ENCODE data around the gene DRC7.
"Not testable (repeated sequence)": the region's sequence is repeated elsewhere in the genome, so short reads cannot be mapped to it uniquely, and the experiment has no call there.

DRC7 gene

DNA sequence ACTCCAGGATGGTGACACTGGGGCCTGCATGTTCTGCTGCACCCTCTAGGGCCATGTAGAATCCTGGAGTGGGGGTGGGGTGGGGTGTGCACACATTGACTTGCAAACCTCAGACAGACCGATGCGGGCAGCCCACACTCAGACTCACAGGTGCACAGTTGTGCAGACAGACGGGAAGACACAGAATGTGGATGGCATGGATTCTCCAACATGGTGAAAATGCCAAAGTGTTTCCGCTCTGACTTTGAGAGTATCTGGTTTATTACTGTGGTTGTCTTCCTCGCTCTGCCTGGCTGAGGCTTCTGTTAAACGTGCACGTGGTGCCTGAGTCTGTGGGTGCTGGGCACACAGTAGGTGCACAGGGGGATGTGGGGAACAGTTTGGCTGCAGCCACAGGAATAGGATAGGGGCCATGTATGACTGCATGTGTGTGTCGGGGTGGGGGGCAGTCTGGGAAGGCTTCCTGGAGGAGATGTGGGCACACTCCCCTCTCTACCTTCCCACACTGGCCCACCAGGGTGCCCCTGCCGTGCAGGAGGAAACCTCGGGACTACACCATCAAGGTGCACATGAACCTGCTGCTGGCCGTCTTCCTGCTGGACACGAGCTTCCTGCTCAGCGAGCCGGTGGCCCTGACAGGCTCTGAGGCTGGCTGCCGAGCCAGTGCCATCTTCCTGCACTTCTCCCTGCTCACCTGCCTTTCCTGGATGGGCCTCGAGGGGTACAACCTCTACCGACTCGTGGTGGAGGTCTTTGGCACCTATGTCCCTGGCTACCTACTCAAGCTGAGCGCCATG, 35.5 kb upstream of the DRC7 start:
- DNase-seq (ENCODE audit: low read depth in 4 of 4, low spot score in 1 of 4): no peak

DNA sequence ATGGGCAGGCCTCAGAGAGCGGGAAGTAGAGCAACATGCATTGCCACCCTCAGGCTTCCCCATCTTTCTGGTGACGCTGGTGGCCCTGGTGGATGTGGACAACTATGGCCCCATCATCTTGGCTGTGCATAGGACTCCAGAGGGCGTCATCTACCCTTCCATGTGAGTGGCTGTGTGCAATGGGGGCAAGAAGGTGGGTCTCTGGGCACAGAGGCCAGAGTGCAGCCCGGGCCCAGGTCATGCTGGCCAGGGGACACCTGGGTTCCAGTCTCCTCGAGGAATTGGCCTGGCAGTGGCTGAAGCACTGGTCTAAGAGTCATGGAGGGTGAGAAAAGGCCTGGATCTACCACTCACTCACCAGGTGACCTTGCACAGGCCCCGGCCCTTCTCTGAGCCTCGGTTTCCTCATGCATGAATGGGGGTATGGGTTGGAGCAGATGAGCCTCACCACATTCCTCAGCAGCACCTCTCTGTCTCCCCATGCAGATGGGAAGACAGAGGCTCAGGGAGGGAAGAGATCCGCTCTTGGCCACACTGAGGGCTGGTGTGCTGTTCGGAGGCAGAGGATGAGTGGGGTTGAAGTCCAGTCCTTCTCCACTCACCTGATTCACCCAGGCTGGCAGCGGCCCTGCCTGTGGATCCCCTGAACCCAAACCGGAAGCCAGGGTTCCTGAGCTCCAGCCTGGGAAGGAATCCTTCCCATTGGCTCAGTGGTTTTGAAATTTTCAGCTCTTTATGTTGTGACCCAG, 33.7 kb upstream of the DRC7 start:
- no peak for DNase-seq (ENCODE audit: low read depth in 4 of 4, low spot score in 1 of 4)

DNA sequence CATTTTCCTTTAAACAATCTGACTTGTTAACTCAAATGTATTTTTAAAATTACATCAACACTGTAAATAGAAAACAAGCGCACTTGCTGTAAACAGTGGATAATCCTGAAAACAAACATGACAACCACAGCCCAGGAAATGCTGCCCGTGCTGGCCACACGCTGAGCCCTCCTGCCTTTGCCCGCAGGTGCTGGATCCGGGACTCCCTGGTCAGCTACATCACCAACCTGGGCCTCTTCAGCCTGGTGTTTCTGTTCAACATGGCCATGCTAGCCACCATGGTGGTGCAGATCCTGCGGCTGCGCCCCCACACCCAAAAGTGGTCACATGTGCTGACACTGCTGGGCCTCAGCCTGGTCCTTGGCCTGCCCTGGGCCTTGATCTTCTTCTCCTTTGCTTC, 33.1 kb upstream of the DRC7 start:
- DNase-seq (ENCODE audit: low read depth in 4 of 4, low spot score in 1 of 4): no peak

DNA sequence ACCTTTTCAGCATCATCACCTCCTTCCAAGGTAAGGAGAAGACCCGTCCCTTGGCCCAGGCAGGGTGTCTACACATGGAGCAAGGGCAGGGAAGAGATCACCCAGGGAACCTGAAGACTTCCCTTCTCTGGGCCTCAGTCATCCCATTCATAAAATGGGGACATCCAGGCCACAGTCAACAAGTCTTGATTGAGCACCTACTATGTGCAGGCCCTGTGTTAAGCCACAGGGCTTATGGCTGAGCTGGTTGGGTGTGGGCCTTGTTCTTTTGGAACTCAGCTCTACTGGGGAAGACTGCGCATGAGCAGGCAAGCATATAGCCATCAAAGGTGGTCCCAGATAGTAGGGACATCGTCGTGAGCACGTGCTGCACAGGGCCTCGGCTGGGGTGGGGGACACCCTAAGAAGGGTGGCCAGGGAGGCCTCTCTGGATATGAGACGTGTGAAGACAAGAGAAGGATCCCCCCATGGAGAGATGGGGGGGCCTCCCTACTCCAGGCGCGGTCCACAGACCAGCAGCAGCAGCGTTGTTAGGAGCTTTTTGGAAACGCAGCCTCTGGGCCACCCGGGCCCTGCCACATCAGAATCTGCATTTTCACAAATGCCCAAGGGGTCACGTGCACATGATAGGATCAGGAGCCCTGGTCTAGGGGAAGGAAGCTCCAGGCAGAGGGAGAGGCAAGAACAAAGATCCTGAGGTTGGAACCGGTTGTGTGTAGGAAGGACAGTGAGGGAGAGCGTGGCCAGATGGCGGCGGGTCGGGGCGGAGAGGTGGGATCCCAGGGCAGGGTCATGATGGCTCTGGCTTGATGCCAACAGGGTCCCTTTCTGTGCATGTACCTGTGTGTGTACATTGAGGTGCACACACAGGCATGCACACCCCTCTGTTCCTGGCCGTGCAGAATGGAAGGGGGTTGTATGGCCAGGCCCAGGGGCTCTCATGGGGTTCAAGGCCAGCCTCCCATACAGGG, 32.4 kb upstream of the DRC7 start:
- no peak for DNase-seq (ENCODE audit: low read depth in 4 of 4, low spot score in 1 of 4)

DNA sequence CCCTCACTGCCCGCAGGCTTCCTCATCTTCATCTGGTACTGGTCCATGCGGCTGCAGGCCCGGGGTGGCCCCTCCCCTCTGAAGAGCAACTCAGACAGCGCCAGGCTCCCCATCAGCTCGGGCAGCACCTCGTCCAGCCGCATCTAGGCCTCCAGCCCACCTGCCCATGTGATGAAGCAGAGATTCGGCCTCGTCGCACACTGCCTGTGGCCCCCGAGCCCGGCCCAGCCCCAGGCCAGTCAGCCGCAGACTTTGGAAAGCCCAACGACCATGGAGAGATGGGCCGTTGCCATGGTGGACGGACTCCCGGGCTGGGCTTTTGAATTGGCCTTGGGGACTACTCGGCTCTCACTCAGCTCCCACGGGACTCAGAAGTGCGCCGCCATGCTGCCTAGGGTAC, 31.2 kb upstream of the DRC7 start:
- no peak for DNase-seq (ENCODE audit: low read depth in 4 of 4, low spot score in 1 of 4)

DNA sequence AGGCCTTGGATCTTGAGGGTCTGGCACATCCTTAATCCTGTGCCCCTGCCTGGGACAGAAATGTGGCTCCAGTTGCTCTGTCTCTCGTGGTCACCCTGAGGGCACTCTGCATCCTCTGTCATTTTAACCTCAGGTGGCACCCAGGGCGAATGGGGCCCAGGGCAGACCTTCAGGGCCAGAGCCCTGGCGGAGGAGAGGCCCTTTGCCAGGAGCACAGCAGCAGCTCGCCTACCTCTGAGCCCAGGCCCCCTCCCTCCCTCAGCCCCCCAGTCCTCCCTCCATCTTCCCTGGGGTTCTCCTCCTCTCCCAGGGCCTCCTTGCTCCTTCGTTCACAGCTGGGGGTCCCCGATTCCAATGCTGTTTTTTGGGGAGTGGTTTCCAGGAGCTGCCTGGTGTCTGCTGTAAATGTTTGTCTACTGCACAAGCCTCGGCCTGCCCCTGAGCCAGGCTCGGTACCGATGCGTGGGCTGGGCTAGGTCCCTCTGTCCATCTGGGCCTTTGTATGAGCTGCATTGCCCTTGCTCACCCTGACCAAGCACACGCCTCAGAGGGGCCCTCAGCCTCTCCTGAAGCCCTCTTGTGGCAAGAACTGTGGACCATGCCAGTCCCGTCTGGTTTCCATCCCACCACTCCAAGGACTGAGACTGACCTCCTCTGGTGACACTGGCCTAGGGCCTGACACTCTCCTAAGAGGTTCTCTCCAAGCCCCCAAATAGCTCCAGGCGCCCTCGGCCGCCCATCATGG, 30.5 kb upstream of the DRC7 start:
- DNase-seq (ENCODE audit: low read depth in 4 of 4, low spot score in 1 of 4): no peak

DNA sequence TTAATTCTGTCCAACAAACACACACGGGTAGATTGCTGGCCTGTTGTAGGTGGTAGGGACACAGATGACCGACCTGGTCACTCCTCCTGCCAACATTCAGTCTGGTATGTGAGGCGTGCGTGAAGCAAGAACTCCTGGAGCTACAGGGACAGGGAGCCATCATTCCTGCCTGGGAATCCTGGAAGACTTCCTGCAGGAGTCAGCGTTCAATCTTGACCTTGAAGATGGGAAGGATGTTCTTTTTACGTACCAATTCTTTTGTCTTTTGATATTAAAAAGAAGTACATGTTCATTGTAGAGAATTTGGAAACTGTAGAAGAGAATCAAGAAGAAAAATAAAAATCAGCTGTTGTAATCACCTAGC, 30.0 kb upstream of the DRC7 start:
- DNase-seq (ENCODE audit: low read depth in 4 of 4, low spot score in 1 of 4): no peak

DNA sequence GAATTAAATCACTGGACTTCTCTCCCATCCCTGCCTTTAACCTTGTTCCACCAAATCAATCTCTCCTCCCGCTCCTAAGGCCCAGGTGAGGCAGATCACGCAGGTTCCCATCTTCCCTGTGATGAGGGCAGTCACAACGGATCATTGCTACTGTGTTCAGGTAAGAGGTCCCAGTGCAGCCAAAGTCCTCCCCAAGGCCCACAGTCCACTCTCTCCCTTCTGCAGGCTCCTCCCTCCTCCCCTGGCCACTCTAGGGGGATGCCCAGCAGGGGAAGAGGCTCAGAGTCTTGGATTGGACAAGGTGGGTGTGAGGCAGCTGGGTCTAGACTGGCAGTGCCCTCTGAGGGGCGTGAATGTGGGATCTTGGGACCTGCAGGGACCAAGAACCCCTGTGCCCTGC, 29.1 kb upstream of the DRC7 start:
- DNase-seq (ENCODE audit: low read depth in 4 of 4, low spot score in 1 of 4): no peak

DNA sequence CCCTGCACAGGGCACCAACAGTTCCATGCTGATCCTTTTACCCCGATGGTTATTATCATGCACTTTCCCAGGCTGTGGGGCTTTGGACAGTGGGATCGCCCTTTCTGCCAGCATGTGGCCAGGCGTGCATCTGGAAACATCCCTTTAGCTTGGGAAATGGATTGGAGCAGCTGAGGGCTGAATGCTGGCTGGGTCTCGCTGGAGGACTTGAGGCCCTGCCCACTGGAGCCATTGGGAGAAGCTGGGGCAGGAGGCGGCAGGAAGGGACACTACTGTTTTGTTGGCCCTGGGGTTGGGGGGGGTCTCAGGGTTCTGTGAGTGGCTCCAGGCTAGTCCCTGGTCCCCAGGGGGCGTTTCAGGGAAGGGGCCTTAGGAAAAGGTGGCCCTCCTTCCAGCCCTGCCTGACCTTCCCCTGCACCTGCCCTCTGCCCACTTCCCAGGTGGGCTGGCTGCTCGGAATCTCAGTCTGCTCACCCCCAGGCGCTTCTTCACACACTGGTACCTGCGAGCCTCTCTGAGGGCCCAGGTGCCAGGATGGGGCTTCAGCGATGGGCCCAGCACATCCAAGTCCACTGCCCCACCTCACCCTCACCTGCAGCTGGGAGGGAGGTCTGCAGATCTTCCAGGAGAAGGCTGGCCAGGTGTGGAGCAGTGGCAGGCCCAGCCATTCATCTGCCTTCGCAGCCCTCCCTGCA, 28.1 kb upstream of the DRC7 start:
- DNase-seq (ENCODE audit: low read depth in 4 of 4, low spot score in 1 of 4): no peak

DNA sequence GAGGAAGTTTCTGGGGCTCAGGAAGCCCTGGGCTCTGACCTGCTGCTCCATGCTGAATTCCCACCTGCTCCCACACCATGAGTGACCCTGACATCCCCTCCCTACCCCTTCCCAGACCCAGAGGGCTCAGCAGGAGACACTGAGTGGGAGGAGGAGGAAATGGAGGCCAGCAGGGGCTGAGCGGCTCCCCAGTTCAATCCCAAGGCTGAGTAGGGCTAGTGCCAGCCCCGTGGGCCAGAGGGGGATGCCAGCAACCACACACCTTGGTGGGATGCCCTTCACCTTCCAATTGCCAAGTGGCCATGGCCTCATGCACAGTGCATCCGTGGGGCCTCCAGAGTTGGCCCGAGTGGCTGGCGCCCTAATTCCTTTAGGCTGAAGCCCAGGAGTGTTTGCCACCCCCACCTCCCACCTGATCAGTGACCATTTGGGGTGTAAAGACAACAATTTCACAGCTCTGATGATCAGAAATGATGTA, 27.5 kb upstream of the DRC7 start:
- DNase-seq (ENCODE audit: low read depth in 4 of 4, low spot score in 1 of 4): no peak

DNA sequence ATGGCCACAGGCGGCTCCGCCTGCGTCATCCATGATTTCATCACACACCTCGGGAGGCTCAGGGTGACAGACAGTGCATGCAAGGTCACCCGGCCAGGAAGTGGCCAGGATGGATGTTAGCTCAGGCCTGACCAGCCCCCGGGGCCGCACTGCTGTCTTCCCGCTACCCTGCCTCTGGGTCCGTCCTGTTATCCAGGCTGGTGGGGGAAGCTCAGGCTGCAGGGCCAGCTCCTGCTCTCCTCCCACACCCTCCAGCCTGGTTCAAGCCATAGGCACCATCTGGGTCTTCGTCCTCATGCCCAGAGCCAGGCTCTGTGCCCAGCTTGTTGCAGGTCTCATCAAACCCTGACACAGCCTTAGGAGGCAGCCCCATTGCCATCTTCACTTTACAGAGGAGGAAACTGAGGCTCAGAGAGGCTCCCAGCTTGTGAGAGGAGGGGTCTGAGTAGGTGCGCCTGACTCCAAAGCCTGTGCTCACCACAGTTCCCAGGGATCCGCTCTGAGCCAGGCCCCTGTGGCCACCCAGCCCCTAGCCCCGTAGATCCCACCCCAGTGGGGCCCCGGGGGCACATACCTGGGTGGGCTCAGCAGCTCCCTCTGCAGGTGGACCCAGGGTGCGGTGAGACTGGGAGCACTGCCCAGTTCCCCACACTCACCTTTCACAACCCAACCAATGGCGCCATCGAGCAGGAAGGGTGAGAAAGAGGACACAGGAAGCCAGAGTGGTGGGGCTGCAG, 26.9 kb upstream of the DRC7 start:
- DNase-seq (ENCODE audit: low read depth in 4 of 4, low spot score in 1 of 4): no peak

DNA sequence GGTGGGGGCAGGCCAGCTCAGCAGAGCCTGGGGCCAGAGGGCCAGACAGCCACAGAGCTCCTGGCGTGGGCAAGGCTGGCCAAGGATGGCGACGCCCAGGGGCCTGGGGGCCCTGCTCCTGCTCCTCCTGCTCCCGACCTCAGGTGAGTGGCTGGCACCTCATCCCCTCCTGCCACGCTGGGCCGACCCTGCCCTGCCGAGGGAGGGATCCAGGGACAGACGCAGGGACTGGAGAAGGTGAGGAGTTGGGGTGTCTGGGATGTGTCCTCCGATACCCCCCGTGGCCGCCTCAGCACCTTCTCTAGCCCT, 26.4 kb upstream of the DRC7 start, which contains the start of gene ADGRG3:
TSS of gene ADGRG3 (plus strand) at position 44 of the 309 bp plus-strand sequence. CDS start at position 86, 42 bp downstream.
- no peak for DNase-seq (ENCODE audit: low read depth in 4 of 4, low spot score in 1 of 4)

DNA sequence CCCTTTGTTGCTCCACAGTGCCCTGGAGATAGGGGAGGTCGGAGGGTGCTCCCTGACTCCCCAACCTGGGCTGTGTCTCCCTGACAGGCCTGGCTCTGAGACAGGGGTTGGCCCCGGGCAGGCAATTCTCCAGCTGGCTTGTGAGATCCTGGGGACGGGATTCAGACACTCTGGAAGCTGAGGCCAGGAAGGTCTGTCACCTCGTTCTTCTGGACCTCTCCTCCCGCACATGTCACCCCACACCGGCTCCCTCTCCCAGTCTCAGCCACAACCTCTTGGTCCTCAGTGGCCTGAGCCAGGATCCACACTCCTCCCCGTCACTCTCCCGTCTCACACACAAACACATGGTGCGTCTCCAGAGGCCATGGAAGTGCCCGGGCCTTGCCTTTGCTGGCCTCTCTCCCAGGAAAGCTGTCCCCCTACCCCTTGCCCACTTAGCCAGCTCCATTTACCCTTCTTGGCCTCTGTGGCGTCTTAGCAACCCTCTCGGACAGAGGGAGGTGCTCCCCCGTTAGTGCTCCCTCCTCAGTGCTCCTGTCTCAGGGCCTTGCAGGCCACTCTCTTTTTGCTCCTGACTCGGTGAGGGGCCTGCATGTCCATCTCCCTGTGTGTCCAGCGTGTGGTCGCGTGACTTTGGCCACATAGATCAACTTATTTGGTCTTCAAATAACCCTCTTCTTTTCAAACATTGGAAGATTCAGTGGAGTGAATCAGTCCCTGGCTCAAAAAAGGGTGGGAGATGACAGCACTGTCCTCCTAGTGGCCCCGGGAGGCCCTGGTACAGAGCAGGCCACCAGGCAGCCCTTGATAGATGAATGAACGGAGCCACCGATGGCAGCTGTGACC, 25.8 kb upstream of the DRC7 start:
- DNase-seq (ENCODE audit: low read depth in 4 of 4, low spot score in 1 of 4): no peak

DNA sequence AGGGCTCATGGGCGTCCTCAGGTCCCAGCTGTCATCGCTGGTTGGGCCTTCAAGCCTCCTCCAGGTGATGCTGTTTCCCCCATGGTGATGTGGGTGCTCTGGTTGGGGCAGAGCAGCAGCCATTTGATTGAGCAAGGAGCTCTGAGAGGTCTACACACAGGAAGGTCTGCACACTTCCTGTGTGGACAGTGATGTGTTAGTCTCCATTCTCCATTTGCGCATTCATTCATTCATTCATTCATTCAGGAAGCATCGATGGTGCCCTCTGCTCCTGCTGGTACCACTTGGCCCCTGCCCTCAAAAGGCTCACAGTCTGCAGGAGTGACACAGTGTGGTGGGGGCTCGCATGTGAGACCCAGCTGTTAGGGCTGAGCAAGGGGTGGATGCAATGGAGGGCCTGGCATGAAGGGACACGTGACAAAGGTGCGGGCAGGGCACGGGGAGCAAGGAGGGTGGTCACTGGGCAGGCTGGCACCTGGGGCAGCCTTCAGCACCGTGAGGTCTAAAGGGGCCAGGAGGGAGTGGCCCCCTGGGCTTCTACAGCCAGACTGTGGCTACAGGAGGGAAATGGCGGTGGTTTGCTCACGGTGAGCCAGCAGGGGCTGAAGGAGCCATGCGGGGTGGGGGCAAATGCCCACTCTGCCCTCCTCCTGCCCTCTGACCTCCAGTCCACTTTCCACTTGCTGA, 25.0 kb upstream of the DRC7 start:
- no peak for DNase-seq (ENCODE audit: low read depth in 4 of 4, low spot score in 1 of 4)

DNA sequence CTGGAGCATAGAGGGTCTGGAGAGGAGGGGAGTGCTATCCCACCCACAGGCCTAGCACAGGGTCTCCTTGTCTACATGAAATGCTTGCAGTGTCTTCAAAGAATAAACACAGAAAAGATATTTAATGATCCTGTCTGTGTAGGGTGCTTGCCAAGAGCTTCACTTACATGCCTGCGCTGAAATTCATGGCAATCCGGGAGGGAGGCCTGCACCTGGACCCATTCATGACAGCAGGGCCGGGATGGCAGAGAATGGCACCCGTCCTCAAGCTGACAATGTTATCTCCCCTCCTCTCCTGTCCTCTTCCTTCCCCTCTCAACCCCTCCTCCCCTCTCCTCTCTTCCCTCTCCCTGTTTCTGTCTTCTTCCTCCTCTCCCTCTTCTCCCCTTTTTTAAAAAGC, 24.4 kb upstream of the DRC7 start:
- no peak for DNase-seq (ENCODE audit: low read depth in 4 of 4, low spot score in 1 of 4)

DNA sequence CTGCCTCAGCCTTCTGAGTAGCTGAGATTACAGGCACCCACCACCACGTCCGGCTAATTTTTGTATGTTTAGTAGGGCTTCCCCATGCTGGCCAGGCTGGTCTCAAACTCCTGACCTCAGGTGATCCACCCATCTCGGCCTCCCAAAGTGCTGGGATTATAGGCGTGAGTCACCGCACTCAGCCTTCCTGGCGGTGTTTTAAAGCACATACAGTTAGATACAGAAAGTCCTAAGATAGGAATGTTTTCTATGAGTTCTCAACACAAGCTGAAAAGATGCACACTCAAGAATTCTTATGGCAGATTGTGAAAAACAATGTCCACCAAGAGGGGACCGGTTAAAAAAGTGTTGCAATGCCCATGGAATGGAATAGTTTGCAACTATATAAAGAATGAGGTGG, 23.2 kb upstream of the DRC7 start:
- not testable (repeated sequence) for DNase-seq (ENCODE audit: low read depth in 4 of 4, low spot score in 1 of 4)

DNA sequence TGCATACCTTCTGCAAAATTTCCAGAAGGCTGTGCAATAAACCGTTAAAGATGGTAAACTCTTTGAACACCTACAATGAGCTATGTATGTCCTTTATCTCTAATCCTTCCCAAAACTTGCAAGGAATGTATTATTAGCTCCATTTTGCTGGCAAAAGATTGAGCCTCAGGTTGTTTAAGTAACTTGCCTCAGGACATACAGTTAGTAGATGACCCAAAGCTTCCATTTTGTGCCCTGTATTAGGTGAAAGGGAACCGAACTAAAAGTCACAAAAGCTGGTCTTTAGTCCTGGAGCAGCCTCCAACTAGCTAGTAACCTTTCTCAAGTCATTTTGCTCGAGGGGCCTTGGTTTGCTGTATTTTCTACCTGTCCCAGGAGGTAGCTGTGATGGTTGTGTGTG, 22.2 kb upstream of the DRC7 start:
- no peak for DNase-seq (ENCODE audit: low read depth in 4 of 4, low spot score in 1 of 4)

DNA sequence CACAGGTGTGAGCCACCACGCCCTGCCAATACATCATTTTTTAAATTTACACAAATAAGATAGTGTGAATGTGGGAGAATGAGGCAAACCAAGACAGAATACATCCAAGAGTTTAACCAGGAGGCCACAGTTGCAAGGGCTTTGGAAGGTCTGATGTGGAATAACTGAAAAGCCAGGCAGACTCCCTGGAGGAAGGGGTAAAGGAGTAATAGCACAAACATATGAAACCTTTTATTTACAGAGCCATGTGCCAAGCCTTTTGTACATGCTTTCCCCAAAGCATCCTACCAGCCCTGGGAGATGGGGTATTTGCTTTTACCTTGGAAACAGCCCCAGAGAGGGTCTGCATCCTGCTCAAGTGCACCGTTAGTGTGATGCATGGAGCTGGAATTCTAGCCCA, 21.8 kb upstream of the DRC7 start:
- no peak for DNase-seq (ENCODE audit: low read depth in 4 of 4, low spot score in 1 of 4)

Data from stimulated activated CD4-positive, alpha-beta T cell treated with anti-CD3 and anti-CD28 coated beads, Interleukin-1b, Interleukin-23, amount 100 ng/mL, for 24 hours (primary cell).